Measurements from ENCODE around the gene STK11IP. TPM values are rescaled to one million over a fixed set of nuclear protein-coding genes. Genes with fewer than 3 reads are reported as not detected.

Gene STK11IP
- total RNA-seq, 2 experiments from 2014 or later, result 26.4 to 27.5 TPM

- Mint-ChIP-seq H3K36me3 (ENCODE audit: low read depth) (no peaks in the 10 kb centered on the region), H3K4me1 (ENCODE audit: low read depth) (no peaks in the 10 kb centered on the region), H3K27ac (no peak overlapping the region), H3K4me3 (no peak overlapping the region), H3K9me3 (no peaks in the 10 kb centered on the region), H3K27me3 (peaks cover 8% of the 10 kb centered on the region)
- intact Hi-C loops (cut with micrococcal nuclease), result no loop called here
- DNase-seq (no peak), ATAC-seq (no peak)
- CTCF ChIA-PET, result no interaction called here
- no peak for TF ChIP-seq CTCF (IDR thresholded peaks at IDR 0.05)
- POLR2A ChIA-PET, result interaction anchor here (1.5 kb wide), 1 partner anchor 134 kb away, joined by 3 read pairs; no protein-coding TSS in a partner anchor
These were observed 35.8 kb downstream of the STK11IP start for GRCh38 chr2:219633276-219634065.

- intact Hi-C loops (cut with micrococcal nuclease), result no loop called here
- CTCF ChIA-PET, result interaction anchor here (1.0 kb wide), 1 partner anchor 56 kb away, joined by 3 read pairs; no protein-coding TSS in a partner anchor
- POLR2A ChIA-PET, result no interaction called here
- Mint-ChIP-seq H3K4me1 (ENCODE audit: low read depth) (no peaks in the 10 kb centered on the region), H3K9me3 (no peaks in the 10 kb centered on the region), H3K27me3 (peaks cover 5% of the 10 kb centered on the region), H3K27ac (no peak overlapping the region), H3K36me3 (ENCODE audit: low read depth) (no peaks in the 10 kb centered on the region), H3K4me3 (no peak overlapping the region)
- ATAC-seq, result no peak
- DNase-seq, result no peak
- no peak for TF ChIP-seq CTCF (IDR thresholded peaks at IDR 0.05)
These were observed 36.7 kb downstream of the STK11IP start for GRCh38 chr2:219634171-219634940.

GRCh38 chr2:219634951-219635751 is 37.5 kb downstream of the STK11IP start:
- ChIA-PET POLR2A (no interaction called here), CTCF (interaction anchor here (1.0 kb wide), 1 partner anchor 55 kb away, joined by 3 read pairs; no protein-coding TSS in a partner anchor)
- intact Hi-C loops (cut with micrococcal nuclease), result no loop called here
- no peak overlapping the region for H3K4me3 Mint-ChIP-seq
- H3K9me3 Mint-ChIP-seq, result no peaks in the 10 kb centered on the region
- H3K27me3 Mint-ChIP-seq, result peaks cover 7% of the 10 kb centered on the region
- ATAC-seq (no peak), DNase-seq (no peak)
- TF ChIP-seq CTCF (IDR thresholded peaks at IDR 0.05), result no peak
- no peaks in the 10 kb centered on the region for H3K4me1 Mint-ChIP-seq (ENCODE audit: low read depth)
- H3K27ac Mint-ChIP-seq, result no peak overlapping the region
- no peaks in the 10 kb centered on the region for H3K36me3 Mint-ChIP-seq (ENCODE audit: low read depth)

GRCh38 chr2:219636144-219636915 is 38.7 kb downstream of the STK11IP start:
- no peak for TF ChIP-seq CTCF (IDR thresholded peaks at IDR 0.05)
- no peaks in the 10 kb centered on the region for H3K4me1 Mint-ChIP-seq (ENCODE audit: low read depth)
- POLR2A ChIA-PET, result interaction anchor here (0.6 kb wide), 1 partner anchor 274 kb away, joined by 3 read pairs; no protein-coding TSS in a partner anchor

More at GRCh38 chr2:219636144-219636915, 38.7 kb downstream of the STK11IP start:
- no peak overlapping the region for H3K4me3 Mint-ChIP-seq
- peaks cover 7% of the 10 kb centered on the region for H3K27me3 Mint-ChIP-seq
- DNase-seq (no peak), ATAC-seq (no peak)
- no peak overlapping the region for H3K27ac Mint-ChIP-seq
- H3K9me3 Mint-ChIP-seq, result no peaks in the 10 kb centered on the region
- CTCF ChIA-PET, result interaction anchor here (1.3 kb wide), 2 partner anchors 95 to 106 kb away, joined by 3 read pairs; no protein-coding TSS in a partner anchor
- intact Hi-C loops (cut with micrococcal nuclease), result no loop called here
- H3K36me3 Mint-ChIP-seq (ENCODE audit: low read depth), result no peaks in the 10 kb centered on the region

Data from activated CD8-positive, alpha-beta T cell treated with anti-CD3 and anti-CD28 coated beads for 36 hours (primary cell).